Measurements from ENCODE around the gene G6PD.

- TF ChIP-seq CTCF (IDR thresholded peaks at IDR 0.05) (no peak), POLR2A (IDR thresholded peaks at IDR 0.05) (no peak)
Observed at GRCh38 chrX:154490021-154490413, 56.6 kb downstream of the G6PD start.

Measured in thyroid gland (tissue), 4 donors.